ENCODE measurements around the gene TP53RK. TPM values are rescaled to one million over a fixed set of nuclear protein-coding genes. Genes with fewer than 3 reads are reported as not detected.
A peak's percentile ranks its signal among the peaks of the same experiment; 100 is the strongest.

The TP53RK gene
- total and polyA plus RNA-seq, 2 of the 13 experiments (the other 11 are each of a cell fraction or from before 2014, with no cell fraction given) = 12.9 to 25.5 TPM

GRCh38 chr20:46683668-46683938 lies 5.6 kb downstream of the TP53RK start (continued):
- TF ChIP-seq ZBTB4 (CRISPR knock-in tag; IDR thresholded peaks at IDR 0.05; ENCODE audit: borderline replicate concordance) (peak; percentile 22; the same call in 1 of the 2 replicates), ZFP91 (CRISPR knock-in tag; IDR thresholded peaks at IDR 0.05; ENCODE audit: borderline replicate concordance) (peak; percentile 31; the same call in 1 of the 2 replicates), GATAD2A (CRISPR knock-in tag; IDR thresholded peaks at IDR 0.05) (no peak), RFX3 (CRISPR knock-in tag; IDR thresholded peaks at IDR 0.05) (no peak), MYC (CRISPR knock-in tag; IDR thresholded peaks at IDR 0.05; ENCODE audit: borderline replicate concordance) (no peak), TCF7L2 (IDR thresholded peaks at IDR 0.05; ENCODE audit: low read depth, low read length) (no peak), ZNF75D (CRISPR knock-in tag; IDR thresholded peaks at IDR 0.05; ENCODE audit: borderline replicate concordance) (no peak), ZZZ3 (CRISPR knock-in tag; IDR thresholded peaks at IDR 0.05; ENCODE audit: borderline replicate concordance) (no peak), FUBP1 (CRISPR knock-in tag; IDR thresholded peaks at IDR 0.05; ENCODE audit: borderline replicate concordance) (no peak), EZH2 (conservative IDR thresholded peaks at IDR 0.05; ENCODE audit: low read depth, low read length) (no peak), ZNF687 (CRISPR knock-in tag; IDR thresholded peaks at IDR 0.05) (peak; percentile 45; the same call in 1 of the 2 replicates), POLR2G (IDR thresholded peaks at IDR 0.05; ENCODE audit: low read depth, low read length) (peak; percentile 67; the same call in 1 of the 2 replicates), BATF2 (CRISPR knock-in tag; IDR thresholded peaks at IDR 0.05) (no peak), UBTF (CRISPR knock-in tag; IDR thresholded peaks at IDR 0.05) (0 out of 2 replicates have a peak, but pooled peaks have one; percentile 15), AKAP8 (CRISPR knock-in tag; IDR thresholded peaks at IDR 0.05) (no peak), ZNF430 (CRISPR knock-in tag; IDR thresholded peaks at IDR 0.05) (no peak)

Measured in HepG2 (cell line).